ENCODE measurements around the gene FARP2. TPM values are rescaled to one million over a fixed set of nuclear protein-coding genes. Genes with fewer than 3 reads are reported as not detected.

The FARP2 gene
- total RNA-seq, 4 donors from 2014 or later: 96.5 to 164 (median 136) TPM

DNA sequence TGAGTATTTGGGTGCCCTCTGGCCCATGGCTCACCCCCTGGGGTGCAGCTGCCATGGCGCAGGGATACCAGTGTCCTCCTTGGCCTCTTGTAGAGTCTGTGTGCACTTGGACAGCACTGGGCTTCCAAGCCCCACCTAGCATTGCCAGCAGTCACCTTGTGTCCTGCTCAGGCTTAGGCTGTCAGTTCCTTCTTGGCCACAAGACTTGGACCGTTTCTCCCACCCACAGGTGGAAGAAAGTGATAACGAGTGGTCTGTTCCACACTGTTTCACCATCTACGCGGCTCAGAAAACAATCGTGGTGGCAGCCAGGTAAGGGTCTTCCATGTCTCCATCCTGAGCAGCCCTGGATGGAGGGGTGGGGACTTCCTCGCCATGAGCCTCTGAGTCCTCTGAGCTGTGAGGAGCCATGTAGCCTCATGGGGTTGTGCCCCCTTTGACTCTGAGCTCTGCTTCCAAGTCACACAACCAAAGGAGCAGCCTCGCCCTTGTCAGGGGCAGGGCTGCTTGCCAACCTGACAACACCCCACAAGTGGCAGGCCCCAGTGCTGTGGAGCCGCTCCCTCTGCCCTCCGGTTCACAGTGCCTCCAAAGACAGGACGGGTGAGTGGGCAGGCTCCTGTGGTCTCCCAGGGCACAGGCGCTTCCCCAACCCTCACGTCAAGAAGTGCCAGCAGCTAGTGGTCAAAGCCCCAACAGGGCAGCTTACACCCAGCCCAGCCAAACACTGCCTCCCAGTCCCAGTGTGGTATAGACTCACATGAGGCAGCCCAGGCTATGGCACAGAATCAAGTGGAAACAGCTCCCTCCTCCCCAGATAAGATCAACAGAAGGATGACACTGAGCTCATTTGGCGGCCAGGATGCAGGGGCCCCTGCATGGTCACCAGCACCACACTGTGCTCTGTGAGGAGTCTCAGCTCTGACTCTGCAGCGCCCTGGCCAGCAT is 133.9 kb downstream of the FARP2 start:
- Histone ChIP-seq H3K9me3 (no peaks in the 10 kb centered on the region), H3K36me3 (peaks cover 0 to 10% (median 0%) of the 10 kb centered on the region in 4 donors), H3K4me1 (peaks cover 0 to 23% (median 13%) of the 10 kb centered on the region in 4 donors), H3K27ac (peak overlapping the region in 3 of 4 donors; percentile 7 to 61 (median 52)), H3K4me3 (no peak overlapping the region), H3K27me3 (no peaks in the 10 kb centered on the region)
- WGBS, 2 donors (ENCODE audit: low coverage in 1 of 2): 68% methylated on average over 12 of the region's 15 CpGs; no CpG with 5 or more reads in 1 of the 2 donors
- in situ Hi-C loops (cut with MboI; ENCODE audit: low pct_ligation_motif_present in 1 of 4, low pct_unique_long_range_greater_than_20kb in 1 of 4, low sequenced_read_pairs in 3 of 4): no loop called here
- TF ChIP-seq, protein P1, sequence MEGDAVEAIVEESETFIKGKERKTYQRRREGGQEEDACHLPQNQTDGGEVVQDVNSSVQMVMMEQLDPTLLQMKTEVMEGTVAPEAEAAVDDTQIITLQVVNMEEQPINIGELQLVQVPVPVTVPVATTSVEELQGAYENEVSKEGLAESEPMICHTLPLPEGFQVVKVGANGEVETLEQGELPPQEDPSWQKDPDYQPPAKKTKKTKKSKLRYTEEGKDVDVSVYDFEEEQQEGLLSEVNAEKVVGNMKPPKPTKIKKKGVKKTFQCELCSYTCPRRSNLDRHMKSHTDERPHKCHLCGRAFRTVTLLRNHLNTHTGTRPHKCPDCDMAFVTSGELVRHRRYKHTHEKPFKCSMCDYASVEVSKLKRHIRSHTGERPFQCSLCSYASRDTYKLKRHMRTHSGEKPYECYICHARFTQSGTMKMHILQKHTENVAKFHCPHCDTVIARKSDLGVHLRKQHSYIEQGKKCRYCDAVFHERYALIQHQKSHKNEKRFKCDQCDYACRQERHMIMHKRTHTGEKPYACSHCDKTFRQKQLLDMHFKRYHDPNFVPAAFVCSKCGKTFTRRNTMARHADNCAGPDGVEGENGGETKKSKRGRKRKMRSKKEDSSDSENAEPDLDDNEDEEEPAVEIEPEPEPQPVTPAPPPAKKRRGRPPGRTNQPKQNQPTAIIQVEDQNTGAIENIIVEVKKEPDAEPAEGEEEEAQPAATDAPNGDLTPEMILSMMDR (IDR thresholded peaks at IDR 0.05): no peak
- no peak for TF ChIP-seq EP300 (IDR thresholded peaks at IDR 0.05; ENCODE audit: low read depth)
- no peak for TF ChIP-seq POLR2AphosphoS5 (IDR thresholded peaks at IDR 0.05)
- TF ChIP-seq POLR2A (IDR thresholded peaks at IDR 0.05): no peak
- intact Hi-C loops (cut with DNase I; ENCODE audit: low total_unique reads): no loop called here
- peak; percentile 74 for DNase-seq

- no peak for DNase-seq
- H3K9me3 ChIP-seq: no peaks in the 10 kb centered on the region
- no peak overlapping the region for H3K4me3 ChIP-seq
- intact Hi-C loops (cut with DNase I; ENCODE audit: low total_unique reads) (no loop called here), in situ Hi-C loops (cut with MboI; ENCODE audit: low pct_ligation_motif_present in 1 of 4, low pct_unique_long_range_greater_than_20kb in 1 of 4, low sequenced_read_pairs in 3 of 4) (no loop called here)
- TF ChIP-seq EP300 (IDR thresholded peaks at IDR 0.05; ENCODE audit: low read depth) (no peak), POLR2AphosphoS5 (IDR thresholded peaks at IDR 0.05) (no peak)
- H3K27me3 ChIP-seq: no peaks in the 10 kb centered on the region
- WGBS, 2 donors (ENCODE audit: low coverage in 1 of 2): 80 to 82% methylated on average over 1 to 16 of the region's 16 CpGs
- peaks cover 0 to 10% (median 0%) of the 10 kb centered on the region in 4 donors for H3K36me3 ChIP-seq
- peak overlapping the region in 2 of 4 donors; percentile 7 to 52 for H3K27ac ChIP-seq
- H3K4me1 ChIP-seq: peaks cover 0 to 27% (median 15%) of the 10 kb centered on the region in 4 donors
Measured at GRCh38 chr2:241490825-241491506, 134.9 kb downstream of the FARP2 start.

- 87% methylated on average over 15 of the region's 15 CpGs; no CpG with 5 or more reads in 1 of the 2 donors for WGBS, 2 donors (ENCODE audit: low coverage in 1 of 2)
- TF ChIP-seq, protein P1 (IDR thresholded peaks at IDR 0.05): no peak
- TF ChIP-seq POLR2A (IDR thresholded peaks at IDR 0.05): no peak
- no peak for TF ChIP-seq EP300 (IDR thresholded peaks at IDR 0.05; ENCODE audit: low read depth)
- TF ChIP-seq POLR2AphosphoS5 (IDR thresholded peaks at IDR 0.05): no peak
- Histone ChIP-seq H3K9me3 (no peaks in the 10 kb centered on the region), H3K4me1 (peaks cover 0 to 34% (median 22%) of the 10 kb centered on the region in 4 donors), H3K4me3 (no peak overlapping the region), H3K27me3 (no peaks in the 10 kb centered on the region), H3K27ac (no peak overlapping the region), H3K36me3 (peaks cover 0 to 10% (median 0%) of the 10 kb centered on the region in 4 donors)
- no peak for DNase-seq
- in situ Hi-C loops (cut with MboI; ENCODE audit: low pct_ligation_motif_present in 1 of 4, low pct_unique_long_range_greater_than_20kb in 1 of 4, low sequenced_read_pairs in 3 of 4) (no loop called here), intact Hi-C loops (cut with DNase I; ENCODE audit: low total_unique reads) (no loop called here)
Measured at GRCh38 chr2:241491549-241492173, 135.6 kb downstream of the FARP2 start.

DNA sequence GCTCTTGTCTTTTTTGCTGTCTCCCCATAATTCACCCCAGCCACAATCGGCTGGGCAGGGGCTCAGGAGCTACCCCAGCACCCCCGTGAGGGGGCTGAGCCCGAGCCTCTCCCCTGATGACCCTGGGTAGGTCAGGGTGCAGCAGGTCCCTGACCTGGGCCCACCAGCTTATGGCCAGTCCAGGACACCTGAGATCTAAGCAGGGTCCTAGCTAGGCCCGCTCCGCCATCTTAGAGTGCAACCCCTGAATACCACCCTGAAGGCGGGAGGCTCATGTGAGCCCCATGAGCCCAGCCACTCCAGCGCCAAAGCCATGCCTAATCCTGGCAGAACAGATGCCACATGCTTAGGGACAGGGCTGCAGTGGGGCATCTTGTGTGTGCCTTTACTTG is 136.1 kb downstream of the FARP2 start:
- TF ChIP-seq POLR2AphosphoS5 (IDR thresholded peaks at IDR 0.05) (no peak), POLR2A (IDR thresholded peaks at IDR 0.05) (no peak)
- TF ChIP-seq, protein P1 (IDR thresholded peaks at IDR 0.05): no peak
- DNase-seq: no peak
- 91% methylated on average over 7 of the region's 7 CpGs; no CpG with 5 or more reads in 1 of the 2 donors for WGBS, 2 donors (ENCODE audit: low coverage in 1 of 2)
- intact Hi-C loops (cut with DNase I; ENCODE audit: low total_unique reads) (no loop called here), in situ Hi-C loops (cut with MboI; ENCODE audit: low pct_ligation_motif_present in 1 of 4, low pct_unique_long_range_greater_than_20kb in 1 of 4, low sequenced_read_pairs in 3 of 4) (no loop called here)
- Histone ChIP-seq H3K36me3 (peaks cover 0 to 10% (median 0%) of the 10 kb centered on the region in 4 donors), H3K9me3 (no peaks in the 10 kb centered on the region), H3K27me3 (no peaks in the 10 kb centered on the region), H3K4me3 (no peak overlapping the region), H3K4me1 (peaks cover 0 to 39% (median 23%) of the 10 kb centered on the region in 4 donors), H3K27ac (no peak overlapping the region)
